SU-DHL-6 (cell line): Measurements from ENCODE around the gene CDK5R1.

ENCODE experiments used
- H2AFZ ChIP-seq: fragments of 200-600 bp; sonication (generic); 2 replicates; pipeline ENCODE4 v1.6.1; 2014; ENCODE audit warnings: low read depth, mild to moderate bottlenecking, moderate library complexity, mixed read lengths, antibody characterized with exemption, low read length; ENCODE audit not compliant: severe bottlenecking
- H3F3A ChIP-seq: fragments of 200-600 bp; shearing (Covaris generic); 2 replicates; pipeline ENCODE4 v1.6.0; 2016; ENCODE audit warnings: antibody characterized with exemption, mild to moderate bottlenecking; ENCODE audit not compliant: insufficient read depth
- H3K27ac ChIP-seq: fragments of 200-600 bp; sonication (generic); 2 replicates; pipeline ENCODE4 v1.5.1; 2016; ENCODE audit warnings: low read depth, mild to moderate bottlenecking, low read length, moderate library complexity, mixed read lengths
- H3K27me3 ChIP-seq: fragments of 200-600 bp; sonication (generic), shearing (Covaris generic); 2 replicates; pipeline ENCODE4 v1.6.0; 2014; ENCODE audit warnings: mild to moderate bottlenecking, low read length
- H3K36me3 ChIP-seq: fragments of 200-600 bp; sonication (generic); 2 replicates; pipeline ENCODE4 v1.6.1; 2014; ENCODE audit warnings: mild to moderate bottlenecking, low read length, mixed read lengths
- H3K4me2 ChIP-seq: fragments of 300-600, 200-600 bp; shearing (Covaris generic), sonication (generic); 2 replicates; pipeline ENCODE4 v1.6.0; 2014; ENCODE audit warnings: low read length, low read depth, mild to moderate bottlenecking; ENCODE audit not compliant: poor library complexity, severe bottlenecking
- H3K4me3 ChIP-seq: fragments of 200-600 bp; sonication (generic); 2 replicates; pipeline ENCODE4 v1.5.1; 2014; ENCODE audit warnings: antibody characterized with exemption, low read length, mild to moderate bottlenecking, mixed read lengths; ENCODE audit not compliant: insufficient read depth, poor library complexity, severe bottlenecking
- H3K79me2 ChIP-seq: fragments of 200-600 bp; sonication (generic); 2 replicates; pipeline ENCODE4 v1.6.1; 2014; ENCODE audit warnings: mild to moderate bottlenecking, low read length, moderate library complexity; ENCODE audit not compliant: insufficient read depth
- H3K9ac ChIP-seq: fragments of 200-600 bp; sonication (generic); 2 replicates; pipeline ENCODE4 v1.7.0; 2014; ENCODE audit warnings: mild to moderate bottlenecking, low read length
- H3K9me2 ChIP-seq: fragments of 200-600 bp; sonication (generic); replicated peaks from 2 replicates; pipeline ENCODE4 v1.6.1; 2014; ENCODE audit warnings: low read length; ENCODE audit not compliant: insufficient read depth
- H3K9me3 ChIP-seq: fragments of 200-600 bp; sonication (generic); 2 replicates; pipeline ENCODE4 v1.6.1; 2014; ENCODE audit warnings: low read length, mixed read lengths; ENCODE audit not compliant: insufficient read depth
- H4K20me1 ChIP-seq: fragments of 200-600 bp; sonication (generic); 2 replicates; pipeline ENCODE4 v1.6.1; 2014; ENCODE audit warnings: low read depth, mild to moderate bottlenecking, antibody characterized with exemption, low read length, moderate library complexity, mixed read lengths
- EZH2phosphoT487 ChIP-seq: fragments of 200-600 bp; sonication (generic), shearing (Covaris generic); conservative IDR thresholded peaks from 2 replicates; pipeline ENCODE4 v1.6.1; 2018; ENCODE audit warnings: mild to moderate bottlenecking, antibody characterized with exemption, low read length, moderate library complexity, mixed read lengths
- TF ChIP-seq, protein P1 (sequence below): fragments of 200-600 bp; sonication (generic); IDR thresholded peaks from one replicate; pipeline ENCODE4 v1.5.1; 2017; ENCODE audit warnings: antibody characterized with exemption, mild to moderate bottlenecking, low read length, moderate library complexity; ENCODE audit not compliant: insufficient read depth, poor library complexity, severe bottlenecking

Gene CDK5R1

DNA sequence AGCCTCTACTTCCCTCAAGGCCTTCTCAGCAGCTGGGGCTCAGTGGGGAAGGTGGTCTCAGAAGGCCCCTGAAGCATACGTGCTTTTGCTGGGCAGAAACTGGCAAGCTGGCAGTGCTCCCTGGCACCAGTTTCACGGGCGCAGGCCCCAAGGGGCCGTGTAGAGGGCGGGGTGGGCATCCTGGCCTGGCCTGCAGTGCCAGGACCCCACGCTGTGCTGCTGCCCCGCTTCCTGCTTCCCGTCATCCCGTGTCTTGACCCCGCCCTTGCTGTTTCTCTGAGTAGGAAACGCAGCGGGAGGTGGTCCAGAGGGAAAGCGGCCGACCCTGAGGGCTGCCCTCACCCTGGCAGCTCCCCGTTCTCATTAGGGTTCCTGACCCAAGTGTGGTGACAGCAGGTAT lies 6.8 kb downstream of the CDK5R1 start:
- no peaks in the 10 kb centered on the region for H3K9me2 ChIP-seq
- H3K9me3 ChIP-seq, result no peaks in the 10 kb centered on the region
- H3K36me3 ChIP-seq, result no peaks in the 10 kb centered on the region
- no peaks in the 10 kb centered on the region for H4K20me1 ChIP-seq
- no peak overlapping the region for H3K27ac ChIP-seq
- 0 out of 2 replicates have a peak, but pooled peaks cover 3% of the 10 kb centered on the region for H3F3A ChIP-seq
- no peak for TF ChIP-seq EZH2phosphoT487
- TF ChIP-seq, protein P1, sequence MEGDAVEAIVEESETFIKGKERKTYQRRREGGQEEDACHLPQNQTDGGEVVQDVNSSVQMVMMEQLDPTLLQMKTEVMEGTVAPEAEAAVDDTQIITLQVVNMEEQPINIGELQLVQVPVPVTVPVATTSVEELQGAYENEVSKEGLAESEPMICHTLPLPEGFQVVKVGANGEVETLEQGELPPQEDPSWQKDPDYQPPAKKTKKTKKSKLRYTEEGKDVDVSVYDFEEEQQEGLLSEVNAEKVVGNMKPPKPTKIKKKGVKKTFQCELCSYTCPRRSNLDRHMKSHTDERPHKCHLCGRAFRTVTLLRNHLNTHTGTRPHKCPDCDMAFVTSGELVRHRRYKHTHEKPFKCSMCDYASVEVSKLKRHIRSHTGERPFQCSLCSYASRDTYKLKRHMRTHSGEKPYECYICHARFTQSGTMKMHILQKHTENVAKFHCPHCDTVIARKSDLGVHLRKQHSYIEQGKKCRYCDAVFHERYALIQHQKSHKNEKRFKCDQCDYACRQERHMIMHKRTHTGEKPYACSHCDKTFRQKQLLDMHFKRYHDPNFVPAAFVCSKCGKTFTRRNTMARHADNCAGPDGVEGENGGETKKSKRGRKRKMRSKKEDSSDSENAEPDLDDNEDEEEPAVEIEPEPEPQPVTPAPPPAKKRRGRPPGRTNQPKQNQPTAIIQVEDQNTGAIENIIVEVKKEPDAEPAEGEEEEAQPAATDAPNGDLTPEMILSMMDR, result no peak
- H3K79me2 ChIP-seq, result no peaks in the 10 kb centered on the region
- H3K27me3 ChIP-seq, result no peaks in the 10 kb centered on the region
- no peak overlapping the region for H3K4me3 ChIP-seq
- H2AFZ ChIP-seq, result no peak overlapping the region
- H3K4me2 ChIP-seq, result no peak overlapping the region
- no peak overlapping the region for H3K9ac ChIP-seq

DNA sequence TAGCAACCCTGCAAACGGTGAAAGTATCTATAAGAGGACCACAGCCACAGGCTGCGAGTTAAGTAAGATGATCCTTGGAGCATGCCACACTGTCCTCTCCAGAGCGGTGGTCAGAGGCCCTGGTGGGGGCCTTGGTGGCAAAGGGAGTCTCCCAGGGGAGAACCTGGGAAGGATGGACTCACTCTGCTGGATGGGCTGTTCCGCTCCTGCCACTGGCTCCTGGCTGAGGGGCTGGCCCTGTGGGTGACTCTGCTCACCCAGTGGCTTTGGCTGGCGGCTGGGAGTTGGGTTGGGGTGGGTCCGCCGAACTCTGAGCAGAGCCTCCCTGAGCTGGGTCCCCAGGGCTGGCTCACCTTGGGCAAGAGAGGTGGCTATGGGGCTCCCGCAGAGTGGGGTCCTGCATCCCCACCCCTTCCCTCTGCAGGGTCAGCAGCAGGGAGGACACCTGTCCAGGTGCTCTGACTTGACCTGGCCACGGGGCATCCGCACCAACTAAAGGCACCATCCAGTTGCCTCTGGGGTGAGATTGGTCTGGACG lies 7.3 kb downstream of the CDK5R1 start:
- Histone ChIP-seq H3K9me3 (no peaks in the 10 kb centered on the region), H4K20me1 (no peaks in the 10 kb centered on the region), H3K27me3 (no peaks in the 10 kb centered on the region), H3K4me3 (no peak overlapping the region), H3K9ac (no peak overlapping the region), H2AFZ (no peak overlapping the region), H3K36me3 (no peaks in the 10 kb centered on the region), H3F3A (0 out of 2 replicates have a peak, but pooled peaks cover 3% of the 10 kb centered on the region), H3K4me2 (no peak overlapping the region), H3K79me2 (no peaks in the 10 kb centered on the region), H3K9me2 (no peaks in the 10 kb centered on the region), H3K27ac (no peak overlapping the region)
- no peak for TF ChIP-seq EZH2phosphoT487
- TF ChIP-seq, protein P1, result no peak

DNA sequence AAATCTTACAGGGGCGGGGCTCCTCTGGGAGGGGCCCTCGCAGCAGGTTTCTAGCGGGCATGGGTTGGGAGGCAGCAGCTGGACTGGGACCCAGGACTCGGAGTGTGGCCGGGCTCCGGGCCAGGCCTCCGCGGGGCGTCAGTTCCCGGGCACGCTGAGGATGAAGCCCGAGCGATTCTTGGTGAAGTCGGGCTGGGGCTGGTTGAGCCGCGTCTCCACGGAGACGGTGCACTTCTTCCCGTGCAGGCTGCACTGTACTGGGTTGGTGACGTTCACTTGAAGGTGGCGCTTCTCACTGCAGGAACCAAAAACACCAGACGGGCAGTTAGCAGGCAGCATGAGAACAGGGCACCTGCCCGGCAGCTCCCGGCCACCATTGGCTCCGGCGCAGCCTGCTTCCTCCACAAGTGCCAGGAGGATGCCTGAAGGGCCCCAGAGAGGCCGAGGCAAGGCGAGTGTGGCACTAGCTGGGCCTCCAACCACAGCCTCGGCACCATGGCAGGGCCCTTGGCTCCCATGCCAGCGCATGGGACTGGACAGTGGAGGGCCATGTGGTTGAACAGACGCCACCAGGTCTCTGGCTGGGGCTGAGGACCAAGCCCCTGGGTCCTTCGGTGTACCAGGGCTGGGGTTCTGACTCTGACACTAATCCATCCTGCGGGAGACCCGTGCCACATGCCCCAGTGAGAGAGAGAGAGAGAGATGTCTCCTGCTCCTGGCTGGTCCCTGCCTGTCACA lies 8.0 kb downstream of the CDK5R1 start:
- Histone ChIP-seq H3K79me2 (no peaks in the 10 kb centered on the region), H3K4me3 (no peak overlapping the region), H3K27ac (no peak overlapping the region), H3F3A (0 out of 2 replicates have a peak, but pooled peaks cover 3% of the 10 kb centered on the region), H3K9ac (no peak overlapping the region), H3K4me2 (no peak overlapping the region), H3K27me3 (no peaks in the 10 kb centered on the region), H3K9me3 (no peaks in the 10 kb centered on the region), H2AFZ (no peak overlapping the region), H3K36me3 (no peaks in the 10 kb centered on the region), H3K9me2 (no peaks in the 10 kb centered on the region), H4K20me1 (no peaks in the 10 kb centered on the region)
- TF ChIP-seq, protein P1, result no peak
- no peak for TF ChIP-seq EZH2phosphoT487
